Measurements from ENCODE around the gene IER3.
A peak's percentile ranks its signal among the peaks of the same experiment; 100 is the strongest.

Gene IER3

GRCh38 chr6:30730601-30731435 is 13.5 kb downstream of the IER3 start (continued):
- TF ChIP-seq MEIS1 (CRISPR knock-in tag; IDR thresholded peaks at IDR 0.05; ENCODE audit: borderline replicate concordance) (no peak), PRDM10 (tag by site-specific recombination; IDR thresholded peaks at IDR 0.05) (peak; percentile 52), ZNF514 (tag by site-specific recombination; IDR thresholded peaks at IDR 0.05) (no peak), ZNF366 (tag by site-specific recombination; conservative IDR thresholded peaks at IDR 0.05) (no peak), ZNF146 (tag by site-specific recombination; IDR thresholded peaks at IDR 0.05) (no peak), ZBTB48 (tag by site-specific recombination; IDR thresholded peaks at IDR 0.05) (no peak), ZXDB (tag by site-specific recombination; IDR thresholded peaks at IDR 0.05) (peak; percentile 39; the same call in 1 of the 2 replicates), ZFP41 (tag by site-specific recombination; IDR thresholded peaks at IDR 0.05; ENCODE audit: borderline replicate concordance) (no peak), ZNF639 (tag by site-specific recombination; IDR thresholded peaks at IDR 0.05) (no peak), ZNF629 (tag by site-specific recombination; IDR thresholded peaks at IDR 0.05) (peak; percentile 46; the same call in 1 of the 2 replicates), ZNF513 (tag by site-specific recombination; IDR thresholded peaks at IDR 0.05) (no peak), SCRT1 (tag by site-specific recombination; IDR thresholded peaks at IDR 0.05; ENCODE audit: borderline replicate concordance) (peak; percentile 61; the same call in 1 of the 2 replicates), ZNF248 (tag by site-specific recombination; IDR thresholded peaks at IDR 0.05) (no peak), EGR2 (tag by site-specific recombination; IDR thresholded peaks at IDR 0.05; ENCODE audit: low read depth) (no peak), ZBTB49 (tag by site-specific recombination; IDR thresholded peaks at IDR 0.05; ENCODE audit: low read depth) (no peak), ZNF223 (tag by site-specific recombination; IDR thresholded peaks at IDR 0.05) (0 out of 2 replicates have a peak, but pooled peaks have one; percentile 45), CTCF (tag by site-specific recombination; IDR thresholded peaks at IDR 0.05) (peak; percentile 91), KLF17 (tag by site-specific recombination; IDR thresholded peaks at IDR 0.05) (peak; percentile 50; the same call in 1 of the 2 replicates), ZNF548 (tag by site-specific recombination; IDR thresholded peaks at IDR 0.05) (no peak), ZFHX2 (tag by site-specific recombination; conservative IDR thresholded peaks at IDR 0.05) (no peak), ZNF449 (tag by site-specific recombination; IDR thresholded peaks at IDR 0.05) (no peak), ZEB2 (tag by site-specific recombination; IDR thresholded peaks at IDR 0.05) (peak; percentile 48; the same call in 1 of the 2 replicates), ZNF473 (tag by site-specific recombination; IDR thresholded peaks at IDR 0.05) (no peak), ZNF510 (tag by site-specific recombination; IDR thresholded peaks at IDR 0.05; ENCODE audit: insufficient replicate concordance) (no peak)
